Upper lobe of left lung (tissue), 6 donors: ENCODE results near the gene ZNF716. TPM values are rescaled to one million over a fixed set of nuclear protein-coding genes. Genes with fewer than 3 reads are reported as not detected.
A peak's percentile ranks its signal among the peaks of the same experiment; 100 is the strongest.
"Not testable (repeated sequence)": the region's sequence is repeated elsewhere in the genome, so short reads cannot be mapped to it uniquely, and the experiment has no call there.

ENCODE experiments used
- ATAC-seq, 2 donors: fragments of 200-7000 bp; cut with Tn5 transposase; one replicate each; pipeline ENCODE4 v1.9.1; 2022; ENCODE audit warnings: mild to moderate bottlenecking in 2 of 2, moderate library complexity in 2 of 2; ENCODE audit not compliant: low FRiP score in 2 of 2
- DNase-seq, 2 donors: peaks; one replicate each; pipeline ENCODE4 v3.0.0-alpha.2; 2019 to 2020
- H3K27ac ChIP-seq, 4 donors: fragments of 200-600 bp; sonication (generic); one replicate each; pipeline ENCODE4 v1.5.1; 2016 to 2019
- H3K27me3 ChIP-seq, 4 donors: fragments of 200-600 bp; sonication (generic); one replicate each; pipeline ENCODE4 v1.5.1; 2017 to 2019
- H3K36me3 ChIP-seq, 4 donors: fragments of 200-600 bp; sonication (generic); one replicate each; pipeline ENCODE4 v1.5.1; 2016 to 2019
- H3K4me1 ChIP-seq, 4 donors: fragments of 200-600 bp; sonication (generic); one replicate each; pipeline ENCODE4 v1.5.1; 2018 to 2019
- H3K4me3 ChIP-seq, 4 donors: fragments of 200-600 bp; sonication (generic); one replicate each; pipeline ENCODE4 v1.5.1; 2017 to 2019; ENCODE audit warnings: mild to moderate bottlenecking in 2 of 4, moderate library complexity in 1 of 4
- H3K9me3 ChIP-seq, 4 donors: fragments of 200-600 bp; sonication (generic); one replicate each; pipeline ENCODE4 v1.5.1; 2018 to 2019
- CTCF ChIP-seq, 6 experiments: fragments of 450-650 bp in 4 of 6; fragments of 200-600 bp in 2 of 6; sonication (generic) in 2 of 6; IDR thresholded peaks; one replicate each; pipeline ENCODE4 v1.5.1; 2016 to 2019; ENCODE audit warnings: antibody characterized with exemption in 6 of 6
- EP300 ChIP-seq, 4 donors: sonication (generic); formaldehyde crosslinking; IDR thresholded peaks; one replicate each; pipeline ENCODE4 v1.5.1; 2017; ENCODE audit warnings: antibody characterized with exemption in 4 of 4, control low read depth in 2 of 4
- POLR2A ChIP-seq, 4 donors: fragments of 450-650 bp; IDR thresholded peaks; one replicate each; pipeline ENCODE4 v1.5.1; 2016 to 2017; ENCODE audit warnings: antibody characterized with exemption in 4 of 4, mild to moderate bottlenecking in 2 of 4
- POLR2AphosphoS5 ChIP-seq, 2 donors: sonication (generic); formaldehyde crosslinking; IDR thresholded peaks; one replicate each; pipeline ENCODE4 v1.5.1; 2017; ENCODE audit warnings: antibody characterized with exemption in 2 of 2
- WGBS, 2 donors: methylation state at CpG; one replicate each; pipeline ENCODE4 v1.1.5; 2017 to 2018; 5-methylcytosine and 5-hydroxymethylcytosine counted together
- total RNA-seq, 6 donors: library from RNA; depleted of rRNA in 4 of 6; stranded (reverse); fragments of >200 nt in 4 of 6; gene quantifications; one replicate each; pipeline versions ENCODE4 v1.1.0 to v1.2.1, GENCODE V29; 2016 to 2021
- donor health status: DM: no; HTN: no; CAD: no; lungs with moderate emphysema.
- donor health status: DM: no; HTN: yes; CAD: no; lungs with severe emphysema.

The ZNF716 gene
- total RNA-seq, 6 donors from 2014 or later, result not detected

GRCh38 chr7:57443567-57443966 is 6.4 kb upstream of the ZNF716 start:
- ATAC-seq, result no peak
- TF ChIP-seq CTCF (IDR thresholded peaks at IDR 0.05) (no peak), EP300 (IDR thresholded peaks at IDR 0.05) (no peak), POLR2A (IDR thresholded peaks at IDR 0.05) (no peak), POLR2AphosphoS5 (IDR thresholded peaks at IDR 0.05) (no peak)
- Histone ChIP-seq H3K27me3 (no peaks in the 10 kb centered on the region), H3K4me3 (no peak overlapping the region), H3K4me1 (no peaks in the 10 kb centered on the region), H3K27ac (no peak overlapping the region), H3K9me3 (peaks cover 0 to 27% (median 4%) of the 10 kb centered on the region in 4 donors), H3K36me3 (no peaks in the 10 kb centered on the region)
- DNase-seq, result no peak

GRCh38 chr7:57469186-57469828 is 19.3 kb downstream of the ZNF716 start:
- not testable (repeated sequence) for H3K27me3 ChIP-seq, H3K4me3 ChIP-seq, H3K27ac ChIP-seq, DNase-seq, H3K36me3 ChIP-seq, H3K4me1 ChIP-seq, ATAC-seq
- 67 to 75% methylated on average over 3 of the region's 3 CpGs for WGBS, 2 donors
- H3K9me3 ChIP-seq, result peaks cover 34 to 75% (median 44%) of the 10 kb centered on the region in 4 donors

GRCh38 chr7:57480304-57480703 is 30.3 kb downstream of the ZNF716 start:
- H3K27ac ChIP-seq, H3K27me3 ChIP-seq, DNase-seq, ATAC-seq, H3K36me3 ChIP-seq, H3K4me1 ChIP-seq, H3K4me3 ChIP-seq: not testable (repeated sequence)
- peaks cover 0 to 12% (median 2%) of the 10 kb centered on the region in 4 donors for H3K9me3 ChIP-seq

- not testable (repeated sequence) for ATAC-seq, H3K4me1 ChIP-seq, H3K27ac ChIP-seq, H3K36me3 ChIP-seq, H3K4me3 ChIP-seq, H3K27me3 ChIP-seq
- WGBS, 2 donors, result 81 to 90% methylated on average over 11 to 21 of the region's 21 CpGs
- peaks cover 4 to 43% (median 15%) of the 10 kb centered on the region in 4 donors for H3K9me3 ChIP-seq
- DNase-seq, result peak in 1 of 2 donors; percentile 57
These were observed 35.0 kb downstream of the ZNF716 start for GRCh38 chr7:57485022-57485421.

DNA sequence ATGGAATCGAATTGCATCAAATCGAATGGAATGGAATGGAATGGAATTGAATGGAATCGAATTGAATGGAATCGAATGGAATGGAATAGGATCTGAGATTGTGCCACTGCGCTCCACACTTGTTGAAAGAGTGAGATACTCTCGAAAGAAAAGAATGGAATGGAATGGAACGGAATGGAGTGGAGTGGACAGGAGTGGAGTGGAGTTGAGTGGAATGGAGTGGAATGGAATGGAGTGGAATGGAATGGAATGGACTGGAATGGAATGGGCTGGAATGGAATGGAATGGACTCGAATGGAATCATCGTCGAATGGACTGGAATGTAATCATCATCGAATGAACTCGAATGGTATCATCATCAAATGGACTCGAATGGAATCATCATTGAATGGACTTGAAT is 38.0 kb downstream of the ZNF716 start:
- Histone ChIP-seq H3K36me3 (no peaks in the 10 kb centered on the region), H3K27me3 (no peaks in the 10 kb centered on the region), H3K4me3 (no peak overlapping the region), H3K4me1 (no peaks in the 10 kb centered on the region), H3K27ac (no peak overlapping the region), H3K9me3 (peaks cover 4 to 60% (median 16%) of the 10 kb centered on the region in 4 donors)
- TF ChIP-seq CTCF (IDR thresholded peaks at IDR 0.05), result no peak
- no peak for TF ChIP-seq POLR2AphosphoS5 (IDR thresholded peaks at IDR 0.05)
- TF ChIP-seq EP300 (IDR thresholded peaks at IDR 0.05), result no peak
- TF ChIP-seq POLR2A (IDR thresholded peaks at IDR 0.05), result no peak
- ATAC-seq (peak in 1 of 2 donors; percentile 63), DNase-seq (no peak)
- 88 to 90% methylated on average over 13 of the region's 13 CpGs for WGBS, 2 donors

- ATAC-seq, result peak in 1 of 2 donors; percentile 67
- H3K27ac ChIP-seq, DNase-seq, H3K4me3 ChIP-seq, H3K36me3 ChIP-seq, H3K4me1 ChIP-seq, H3K27me3 ChIP-seq: not testable (repeated sequence)
- H3K9me3 ChIP-seq, result peaks cover 0 to 49% (median 11%) of the 10 kb centered on the region in 4 donors
- WGBS, 2 donors, result 82% methylated on average over 8 of the region's 8 CpGs
These were observed 45.1 kb downstream of the ZNF716 start for GRCh38 chr7:57495111-57495510.

- Histone ChIP-seq H3K4me1 (no peaks in the 10 kb centered on the region), H3K9me3 (peaks cover 0 to 48% (median 11%) of the 10 kb centered on the region in 4 donors), H3K27me3 (no peaks in the 10 kb centered on the region), H3K4me3 (no peak overlapping the region), H3K27ac (no peak overlapping the region), H3K36me3 (no peaks in the 10 kb centered on the region)
- WGBS, 2 donors, result 66 to 76% methylated on average over 5 to 6 of the region's 6 CpGs
- ATAC-seq (peak in 1 of 2 donors; percentile 65), DNase-seq (no peak)
- TF ChIP-seq CTCF (IDR thresholded peaks at IDR 0.05) (no peak), EP300 (IDR thresholded peaks at IDR 0.05) (no peak), POLR2A (IDR thresholded peaks at IDR 0.05) (no peak)
These were observed 46.4 kb downstream of the ZNF716 start for GRCh38 chr7:57496395-57496794.
